Lower lobe of right lung (tissue), 2 donors: ENCODE measurements around the gene SPEF2. TPM values are rescaled to one million over a fixed set of nuclear protein-coding genes. Genes with fewer than 3 reads are reported as not detected.

Experiments
- ATAC-seq, 2 donors: fragments of 200-7000 bp; cut with Tn5 transposase; one replicate each; pipeline ENCODE4 v1.9.1; 2020 to 2022; ENCODE audit warnings: mild to moderate bottlenecking in 2 of 2, moderate library complexity in 2 of 2
- DNase-seq: peaks from one replicate; pipeline ENCODE4 v3.0.0-alpha.2; 2020
- H3K27ac ChIP-seq: fragments of 200-600 bp; one replicate; pipeline ENCODE4 v1.8.0; 2022
- H3K27me3 ChIP-seq: fragments of 200-600 bp; one replicate; pipeline ENCODE4 v1.8.0; 2022; ENCODE audit warnings: low read depth
- H3K36me3 ChIP-seq: fragments of 200-600 bp; one replicate; pipeline ENCODE4 v1.8.0; 2022; ENCODE audit warnings: mild to moderate bottlenecking
- H3K4me1 ChIP-seq: fragments of 200-600 bp; one replicate; pipeline ENCODE4 v1.8.0; 2022
- H3K4me3 ChIP-seq: fragments of 200-600 bp; one replicate; pipeline ENCODE4 v1.8.0; 2022; ENCODE audit warnings: mild to moderate bottlenecking
- H3K9me3 ChIP-seq: fragments of 200-600 bp; one replicate; pipeline ENCODE4 v1.8.0; 2022
- intact Hi-C: fragments of 100-400 bp; cut with DNase I; formaldehyde crosslinking; loops from one replicate; pipeline ENCODE4 v1.11.0; 2022
- total RNA-seq: library from RNA; stranded (reverse); fragmentation: NEBNext Ultra II Directional; extraction: Animal tissue kit (Norgen Biotek cat#: 25700); gene quantifications from one replicate; pipeline ENCODE4 v1.2.1, GENCODE V29; 2021
- TF ChIP-seq, protein P1 (sequence below): fragments of 200-600 bp; IDR thresholded peaks from one replicate; pipeline ENCODE4 v1.8.0; 2022; ENCODE audit warnings: antibody characterized with exemption, mild to moderate bottlenecking
- donor health status: DM: no; HTN: yes; CAD: no; lungs with severe emphysema.

Gene SPEF2
- total RNA-seq, 1 donor from 2014 or later: 17.6 TPM

DNA sequence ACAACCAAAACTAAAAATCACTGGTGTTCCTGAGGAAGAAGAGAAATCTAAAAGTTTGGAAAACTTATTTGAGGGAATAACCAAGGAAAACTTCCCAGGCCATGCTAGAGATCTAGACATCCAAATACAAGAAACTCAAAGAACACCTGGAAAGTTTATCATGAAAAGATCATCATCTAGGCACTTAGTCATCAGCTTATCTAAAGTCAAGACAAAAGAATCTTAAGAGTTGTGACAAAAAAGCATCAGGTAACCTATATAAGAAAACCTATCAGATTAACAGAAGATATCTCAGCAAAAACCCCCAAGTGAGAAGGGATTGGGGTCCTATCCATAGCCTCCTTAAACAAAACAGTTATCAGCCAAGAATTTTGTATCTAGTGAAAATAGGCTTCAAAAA is 17.1 kb upstream of the SPEF2 start:
- no peaks in the 10 kb centered on the region for H3K4me1 ChIP-seq
- no peaks in the 10 kb centered on the region for H3K36me3 ChIP-seq
- intact Hi-C loops: no loop called here

DNA sequence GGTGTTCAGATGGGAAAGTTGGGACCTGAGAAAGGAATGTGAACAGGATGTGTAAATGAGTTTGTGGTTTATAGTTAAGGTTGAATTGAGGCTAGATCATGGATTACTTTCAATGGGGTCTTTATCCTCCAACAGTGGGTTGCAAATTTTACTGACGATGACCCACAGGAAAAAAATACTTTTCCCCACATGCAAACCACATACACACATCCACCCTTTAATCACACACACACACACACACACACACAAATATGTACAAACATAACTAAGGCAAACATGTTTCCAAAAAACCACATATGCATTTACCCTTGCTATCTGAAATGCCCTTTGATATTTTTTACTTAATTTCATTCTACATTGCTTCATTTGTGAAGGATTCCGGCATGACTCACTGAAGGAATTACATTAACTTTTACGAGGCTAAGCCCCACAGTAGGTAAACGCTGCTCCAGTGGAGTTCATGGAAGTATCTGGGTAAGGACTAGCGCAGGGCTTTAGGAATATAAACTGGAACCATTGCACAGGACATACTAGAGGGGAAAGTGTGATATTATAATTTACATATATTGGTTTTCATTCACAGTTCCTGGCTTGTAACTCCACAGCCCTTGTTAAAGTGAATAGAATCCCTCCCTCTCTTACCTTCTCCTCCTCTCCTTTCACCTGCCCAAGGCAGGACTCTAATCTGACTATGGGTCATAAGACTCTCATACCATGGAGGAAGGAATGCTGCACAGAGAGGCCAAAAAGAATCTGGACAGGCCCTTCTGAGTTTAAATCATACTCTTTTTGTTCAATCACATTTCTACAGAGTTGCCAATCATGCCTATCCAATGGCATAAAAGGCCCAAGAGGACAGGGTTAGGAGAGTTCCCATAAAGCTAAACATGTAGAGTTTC is 8.5 kb upstream of the SPEF2 start:
- Histone ChIP-seq H3K27ac (no peak overlapping the region), H3K36me3 (no peaks in the 10 kb centered on the region), H3K4me3 (no peak overlapping the region), H3K9me3 (peaks cover 4% of the 10 kb centered on the region), H3K4me1 (no peaks in the 10 kb centered on the region), H3K27me3 (no peaks in the 10 kb centered on the region)
- no peak for ATAC-seq
- no peak for DNase-seq
- intact Hi-C loops: no loop called here
- TF ChIP-seq, protein P1, sequence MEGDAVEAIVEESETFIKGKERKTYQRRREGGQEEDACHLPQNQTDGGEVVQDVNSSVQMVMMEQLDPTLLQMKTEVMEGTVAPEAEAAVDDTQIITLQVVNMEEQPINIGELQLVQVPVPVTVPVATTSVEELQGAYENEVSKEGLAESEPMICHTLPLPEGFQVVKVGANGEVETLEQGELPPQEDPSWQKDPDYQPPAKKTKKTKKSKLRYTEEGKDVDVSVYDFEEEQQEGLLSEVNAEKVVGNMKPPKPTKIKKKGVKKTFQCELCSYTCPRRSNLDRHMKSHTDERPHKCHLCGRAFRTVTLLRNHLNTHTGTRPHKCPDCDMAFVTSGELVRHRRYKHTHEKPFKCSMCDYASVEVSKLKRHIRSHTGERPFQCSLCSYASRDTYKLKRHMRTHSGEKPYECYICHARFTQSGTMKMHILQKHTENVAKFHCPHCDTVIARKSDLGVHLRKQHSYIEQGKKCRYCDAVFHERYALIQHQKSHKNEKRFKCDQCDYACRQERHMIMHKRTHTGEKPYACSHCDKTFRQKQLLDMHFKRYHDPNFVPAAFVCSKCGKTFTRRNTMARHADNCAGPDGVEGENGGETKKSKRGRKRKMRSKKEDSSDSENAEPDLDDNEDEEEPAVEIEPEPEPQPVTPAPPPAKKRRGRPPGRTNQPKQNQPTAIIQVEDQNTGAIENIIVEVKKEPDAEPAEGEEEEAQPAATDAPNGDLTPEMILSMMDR: no peak

More for the DNA sequence above, 17.1 kb upstream of the SPEF2 start:
- ATAC-seq (no peak), DNase-seq (no peak)
- H3K27me3 ChIP-seq: no peaks in the 10 kb centered on the region
- H3K27ac ChIP-seq: no peak overlapping the region
- TF ChIP-seq, protein P1: no peak
- no peak overlapping the region for H3K4me3 ChIP-seq
- peaks cover 7% of the 10 kb centered on the region for H3K9me3 ChIP-seq

DNA sequence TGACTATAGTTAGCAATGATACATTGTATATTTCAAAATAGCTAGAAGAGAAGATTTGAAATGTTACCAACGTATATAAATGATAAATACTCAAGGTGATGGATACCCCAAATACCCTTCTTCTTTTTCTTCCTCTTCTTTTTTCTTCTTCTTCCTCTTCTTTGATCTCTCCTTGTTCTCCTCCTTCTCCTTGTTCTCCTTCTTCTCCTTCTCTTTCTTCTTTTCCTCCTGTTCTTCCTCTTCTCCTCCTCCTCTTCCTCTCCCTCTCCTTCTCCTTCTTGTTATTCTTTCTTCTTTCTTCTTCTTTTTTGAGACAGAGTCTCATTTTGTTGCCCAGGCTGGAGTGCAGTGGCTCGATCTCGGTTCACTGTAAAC is 616 bp upstream of the SPEF2 start:
- Histone ChIP-seq H3K27me3 (no peaks in the 10 kb centered on the region), H3K27ac (peak overlapping the region; percentile 71), H3K9me3 (peaks cover 6% of the 10 kb centered on the region), H3K4me1 (peaks cover 11% of the 10 kb centered on the region), H3K4me3 (peak overlapping the region; percentile 82), H3K36me3 (no peaks in the 10 kb centered on the region)
- no peak for ATAC-seq
- intact Hi-C loops: no loop called here
- DNase-seq: no peak
- TF ChIP-seq, protein P1: no peak

DNA sequence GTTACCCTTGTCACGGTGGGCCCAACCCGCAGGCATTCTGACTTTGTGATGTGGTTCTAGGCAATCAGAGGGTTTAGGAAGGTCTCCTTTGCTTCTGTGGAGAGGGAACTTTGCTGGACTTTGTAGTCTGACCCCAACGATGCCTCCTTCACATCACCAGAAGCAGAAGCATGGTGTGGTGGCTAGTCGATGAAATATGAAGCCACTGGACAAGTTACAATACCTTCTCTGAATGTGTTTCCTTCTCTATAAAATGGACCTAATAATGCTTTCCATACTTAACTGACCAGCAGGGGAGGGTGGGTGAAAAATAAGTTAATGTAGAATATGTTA is 607 bp downstream of the SPEF2 start:
- Histone ChIP-seq H3K4me3 (peak overlapping the region; percentile 82), H3K27ac (peak overlapping the region; percentile 71), H3K4me1 (peaks cover 11% of the 10 kb centered on the region), H3K9me3 (peaks cover 6% of the 10 kb centered on the region), H3K27me3 (no peaks in the 10 kb centered on the region), H3K36me3 (no peaks in the 10 kb centered on the region)
- intact Hi-C loops: no loop called here
- TF ChIP-seq, protein P1: no peak
- peak in 1 of 2 donors; percentile 31 for ATAC-seq
- no peak for DNase-seq

- intact Hi-C loops: no loop called here
- H3K9me3 ChIP-seq: peaks cover 6% of the 10 kb centered on the region
- H3K36me3 ChIP-seq: no peaks in the 10 kb centered on the region
- TF ChIP-seq, protein P1: no peak
- peaks cover 11% of the 10 kb centered on the region for H3K4me1 ChIP-seq
- H3K4me3 ChIP-seq: peak overlapping the region; percentile 82
- DNase-seq (no peak), ATAC-seq (no peak)
- no peak overlapping the region for H3K27ac ChIP-seq
- no peaks in the 10 kb centered on the region for H3K27me3 ChIP-seq
Observed at GRCh38 chr5:35618781-35619180, 1.1 kb downstream of the SPEF2 start.
